NCI-H1694 treated with DMSO at 0.1 percent for 48 hours (cell line): ENCODE measurements around the gene NINJ2.

Experiments
- DNase-seq: peaks from one replicate; lab custom pipeline; 2025; lab: John Stamatoyannopoulos, UW

NINJ2 gene

GRCh38 chr12:673849-674248, 10.6 kb upstream of the NINJ2 start:
- DNase-seq: no peak

GRCh38 chr12:669576-669945, 6.3 kb upstream of the NINJ2 start:
- DNase-seq: no peak

GRCh38 chr12:668090-668481, 4.8 kb upstream of the NINJ2 start:
- DNase-seq: no peak

- no peak for DNase-seq
Observed at GRCh38 chr12:666766-667308, 3.6 kb upstream of the NINJ2 start.

DNA sequence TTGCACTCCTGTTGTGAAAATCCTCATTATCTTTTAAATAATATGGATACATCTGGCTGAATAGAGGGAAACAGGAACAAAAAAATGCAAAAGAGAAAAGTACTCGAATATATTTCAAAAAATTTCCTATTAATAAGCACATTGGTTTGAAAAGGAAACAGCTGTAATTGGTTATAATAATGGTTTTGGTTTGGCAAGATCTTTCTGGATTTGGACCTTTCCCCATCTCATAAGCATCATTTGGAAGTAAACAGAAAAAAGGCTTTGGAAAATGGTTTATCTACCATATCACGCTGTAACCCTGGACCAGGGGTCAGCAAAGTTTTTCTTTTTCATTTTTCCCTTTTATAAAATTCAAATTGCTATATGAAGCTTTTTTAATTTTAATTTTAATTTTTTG, 2.8 kb upstream of the NINJ2 start:
- no peak for DNase-seq

DNA sequence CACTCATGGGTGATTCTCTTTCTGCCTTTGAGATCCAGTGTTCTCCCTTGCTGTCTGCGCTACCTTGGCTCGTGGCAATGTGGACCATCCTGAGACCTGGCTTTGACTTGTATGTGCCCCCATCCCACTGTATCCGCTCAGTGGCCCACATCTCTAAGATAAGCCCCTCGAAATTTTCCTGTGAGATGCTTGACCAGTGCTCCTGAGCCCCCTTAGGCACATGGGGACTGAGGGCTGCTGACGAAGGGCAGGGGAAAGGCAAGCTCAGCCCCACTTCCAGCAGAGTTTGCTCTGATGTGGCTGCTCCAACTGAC, 1.5 kb upstream of the NINJ2 start:
- no peak for DNase-seq

GRCh38 chr12:664075-664778, 982 bp upstream of the NINJ2 start:
- DNase-seq: no peak

- DNase-seq: no peak
Observed at GRCh38 chr12:662566-663292, 516 bp downstream of the NINJ2 start.

DNA sequence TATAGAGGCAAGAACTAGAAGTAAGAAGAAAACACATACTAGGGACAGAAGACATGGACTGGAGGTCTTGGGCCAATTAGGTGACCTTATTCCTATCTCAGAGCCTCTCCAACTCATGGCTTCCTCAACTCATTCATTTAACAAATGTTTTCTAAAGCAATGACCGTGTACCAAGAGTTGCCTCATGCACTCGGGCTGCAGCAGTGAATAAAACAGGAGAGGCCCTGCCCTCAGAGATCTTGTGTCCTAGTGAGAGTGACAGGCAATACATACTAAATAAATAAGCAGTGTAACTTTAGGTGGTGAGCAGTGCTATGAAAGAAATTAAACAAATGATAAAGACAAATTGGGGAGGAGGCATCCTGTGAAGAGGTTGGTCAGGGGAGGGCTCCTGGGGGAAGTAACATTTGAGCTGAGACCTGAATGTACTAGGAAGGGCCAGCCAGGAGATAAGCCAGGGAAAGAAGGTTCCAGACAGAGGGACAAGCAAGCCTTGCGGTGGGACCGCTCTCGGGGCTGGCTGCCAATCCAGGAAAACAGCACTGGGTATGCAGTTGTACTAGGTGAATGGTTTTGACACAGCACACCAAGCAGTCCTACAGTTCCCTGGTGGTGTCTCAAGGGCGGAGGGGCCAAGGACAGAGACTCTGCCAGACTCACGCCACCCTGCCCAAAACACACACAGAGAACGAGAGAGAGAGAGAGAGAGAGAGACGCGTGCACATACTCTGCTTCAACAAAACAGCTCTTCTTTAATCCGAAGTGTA, 1.3 kb downstream of the NINJ2 start:
- no peak for DNase-seq

DNA sequence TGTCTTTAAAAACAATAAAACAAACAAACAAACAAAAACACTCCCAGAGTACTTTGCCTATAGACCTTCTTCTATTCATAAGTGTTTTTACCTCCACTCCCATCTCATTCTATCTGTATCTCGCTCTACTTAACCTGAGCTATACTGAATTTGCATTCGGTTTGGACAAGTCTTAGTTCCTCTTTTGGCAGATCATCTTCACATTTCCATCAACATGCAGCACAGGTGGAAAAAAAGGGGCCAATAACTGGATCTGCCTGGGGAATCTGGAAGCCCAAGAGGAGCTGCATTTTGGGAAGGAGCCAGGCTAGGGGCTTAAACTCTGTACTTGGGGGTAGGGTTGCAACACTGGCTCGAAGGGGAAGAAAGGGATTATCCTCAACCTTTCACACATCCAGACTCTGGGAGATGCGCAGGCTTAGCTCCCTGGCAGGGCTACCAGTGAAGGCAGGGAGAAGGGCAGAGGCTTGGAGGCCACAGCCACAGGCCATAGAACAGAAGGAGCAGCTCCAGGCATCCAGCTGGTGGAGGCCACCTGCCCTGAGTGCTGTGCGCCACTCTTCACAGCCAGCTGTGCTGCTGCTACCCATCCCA, 4.1 kb downstream of the NINJ2 start:
- DNase-seq: no peak

DNA sequence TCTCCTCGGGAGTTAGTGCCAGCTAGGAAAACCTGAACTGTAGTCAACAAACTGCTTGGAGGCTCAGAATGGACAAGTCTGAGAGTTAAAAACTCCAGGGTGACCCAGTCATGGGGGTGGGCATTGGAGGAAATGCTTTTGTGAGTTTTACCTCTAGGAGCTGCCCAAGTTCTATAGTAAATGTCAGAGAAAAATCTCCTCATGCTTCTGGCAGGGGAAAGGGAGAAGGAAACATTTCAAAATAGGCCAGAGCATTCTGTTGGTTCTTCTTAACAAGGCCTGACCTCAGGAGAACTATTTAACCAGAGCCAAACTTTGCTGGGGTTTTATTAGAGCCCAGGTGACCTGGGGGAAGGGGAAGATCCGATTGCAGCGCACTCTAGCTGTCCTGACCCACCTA, 12.3 kb downstream of the NINJ2 start:
- no peak for DNase-seq

- DNase-seq: no peak
Observed at GRCh38 chr12:647385-648085, 15.7 kb downstream of the NINJ2 start.

DNA sequence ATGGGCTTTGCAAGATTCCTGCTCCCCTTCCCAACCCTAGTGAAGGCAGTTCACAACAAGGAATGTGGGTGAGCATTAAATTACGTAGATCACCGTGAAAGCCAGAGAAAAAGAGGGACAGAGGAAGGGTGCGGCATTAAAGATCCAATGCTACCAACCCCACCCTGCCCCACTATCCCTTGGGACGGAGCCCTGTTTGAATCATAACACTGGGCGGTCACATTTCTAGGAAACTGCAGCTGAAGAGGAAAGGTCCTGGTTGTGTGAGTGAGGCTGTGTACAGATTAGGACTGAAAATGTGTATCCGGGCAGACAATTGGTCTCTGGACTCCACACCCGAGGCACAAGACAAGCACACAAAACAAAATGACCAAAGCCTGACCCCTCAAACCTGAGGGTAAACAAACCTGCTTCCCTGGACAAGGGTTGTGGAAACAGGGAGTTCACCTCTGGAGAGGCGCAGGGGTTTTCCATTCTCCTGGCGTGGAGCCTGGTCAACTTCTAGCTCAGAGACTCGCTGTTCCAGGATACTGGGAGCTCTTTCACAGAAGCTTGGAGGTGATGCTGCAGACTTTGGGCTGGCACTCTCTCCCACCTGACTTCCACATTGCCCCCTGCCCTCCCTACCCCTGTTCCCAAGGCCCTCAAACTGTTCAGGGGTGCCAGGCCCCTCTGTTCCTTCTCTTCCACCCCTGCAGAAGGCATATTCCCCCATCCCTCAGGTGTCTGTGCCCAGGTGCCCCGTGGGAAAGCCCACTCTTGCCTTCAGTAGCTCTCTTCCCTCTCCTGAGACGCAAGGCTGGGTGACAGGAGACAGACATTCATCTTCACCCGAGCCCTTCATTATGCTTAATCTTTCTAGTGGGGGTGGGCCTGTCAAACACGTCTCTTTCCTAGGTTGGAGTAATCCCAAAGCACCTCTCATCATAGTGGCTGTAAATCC, 16.5 kb downstream of the NINJ2 start:
- DNase-seq: no peak

GRCh38 chr12:645563-646071, 17.6 kb downstream of the NINJ2 start:
- no peak for DNase-seq

- DNase-seq: no peak
Observed at GRCh38 chr12:644818-645552, 18.3 kb downstream of the NINJ2 start.

DNA sequence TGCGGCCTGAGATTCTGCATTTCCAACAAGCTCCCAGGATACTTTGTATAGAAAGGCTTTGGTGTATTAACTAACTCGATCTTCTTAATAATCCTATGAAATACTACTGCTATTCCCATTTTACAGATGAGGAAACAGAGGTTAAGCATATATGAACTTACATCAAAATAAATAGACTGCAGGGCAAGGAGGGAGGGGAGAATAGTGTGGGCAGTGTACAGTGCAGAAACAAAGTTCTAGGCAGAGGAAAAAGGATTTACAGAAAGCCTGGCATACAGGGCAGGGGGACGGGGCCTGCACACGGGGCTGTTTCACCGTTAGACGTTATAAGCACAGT, 19.0 kb downstream of the NINJ2 start:
- DNase-seq: no peak

- DNase-seq: no peak
Observed at GRCh38 chr12:643475-644302, 19.6 kb downstream of the NINJ2 start.

DNA sequence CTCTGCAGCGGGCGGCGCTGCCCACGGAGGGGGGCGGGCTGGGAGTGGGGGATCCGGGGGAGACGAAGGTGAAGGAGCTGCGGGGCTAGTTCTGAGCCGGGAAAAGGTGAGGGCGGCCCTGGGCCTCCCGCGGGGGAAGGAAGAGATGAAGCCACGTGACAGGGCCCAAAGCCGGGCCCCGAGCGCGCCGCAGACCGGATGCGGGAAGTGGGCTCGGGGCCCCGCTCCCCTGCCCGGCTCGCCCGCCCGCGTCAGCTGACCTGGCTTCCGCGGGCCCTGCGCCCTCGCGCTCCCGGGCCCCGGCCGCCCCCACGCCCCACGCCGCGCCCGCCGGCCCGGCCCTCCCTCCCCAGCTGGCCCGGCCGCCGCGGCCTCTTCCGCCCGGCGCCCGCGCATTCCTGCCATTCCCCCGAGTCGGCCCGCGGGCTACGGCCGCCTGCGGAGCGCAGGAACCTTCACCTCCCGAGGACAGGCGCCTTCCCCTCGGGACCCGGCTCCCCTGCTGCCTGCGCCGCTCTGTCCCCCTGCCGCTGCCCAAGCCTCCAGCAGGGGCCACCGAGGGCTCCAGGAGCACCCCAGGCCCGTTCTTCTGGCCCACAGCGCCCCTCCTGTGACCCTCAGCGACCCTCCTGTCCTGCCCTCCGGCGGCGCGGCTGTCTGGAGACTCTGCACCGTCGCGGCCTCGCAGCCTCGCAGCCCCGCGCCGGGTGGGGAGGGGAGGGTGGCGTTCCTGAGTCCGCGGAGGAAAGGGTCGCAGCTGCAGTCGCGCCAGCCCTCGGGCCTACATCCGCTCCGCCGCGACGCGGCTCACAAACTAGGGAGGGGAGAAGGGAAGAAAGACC, 20.4 kb downstream of the NINJ2 start:
- no peak for DNase-seq
